Measurements from ENCODE around the gene LNP1.

The LNP1 gene

GRCh38 chr3:100483529-100483928 lies 82.2 kb downstream of the LNP1 start:
- DNase-seq, result no peak

DNA sequence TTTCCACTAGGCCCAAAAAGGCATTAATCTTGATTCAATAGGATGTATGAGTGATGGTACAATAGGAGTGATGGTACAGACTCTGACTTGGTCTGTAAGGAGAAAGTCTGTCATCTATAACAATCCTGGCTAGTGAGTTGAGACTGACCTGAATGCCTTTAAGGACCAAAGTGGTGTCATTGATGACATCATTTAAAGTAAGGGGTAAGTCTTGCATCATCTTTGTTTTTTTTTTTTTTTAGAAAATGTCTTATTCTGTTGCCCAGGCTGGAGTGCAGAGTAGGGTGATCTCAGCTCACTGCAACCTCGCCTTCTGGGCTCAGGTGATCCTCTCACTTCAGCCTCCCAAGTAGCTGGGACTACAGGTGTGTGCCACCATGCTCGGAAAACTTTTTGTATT lies 85.5 kb downstream of the LNP1 start:
- no peak for DNase-seq

GRCh38 chr3:100489118-100489517 lies 87.8 kb downstream of the LNP1 start:
- no peak for DNase-seq

- peak; percentile 89 for DNase-seq
Observed at GRCh38 chr3:100492059-100493006, 91.0 kb downstream of the LNP1 start, which contains the start of gene TMEM45A. TSS of gene TMEM45A (plus strand) at chr3:100492619. CDS start at chr3:100555212, 62,593 bp downstream.

GRCh38 chr3:100496711-100497261 lies 95.4 kb downstream of the LNP1 start:
- DNase-seq, result no peak

- no peak for DNase-seq
Observed at GRCh38 chr3:100499651-100500050, 98.3 kb downstream of the LNP1 start.

DNA sequence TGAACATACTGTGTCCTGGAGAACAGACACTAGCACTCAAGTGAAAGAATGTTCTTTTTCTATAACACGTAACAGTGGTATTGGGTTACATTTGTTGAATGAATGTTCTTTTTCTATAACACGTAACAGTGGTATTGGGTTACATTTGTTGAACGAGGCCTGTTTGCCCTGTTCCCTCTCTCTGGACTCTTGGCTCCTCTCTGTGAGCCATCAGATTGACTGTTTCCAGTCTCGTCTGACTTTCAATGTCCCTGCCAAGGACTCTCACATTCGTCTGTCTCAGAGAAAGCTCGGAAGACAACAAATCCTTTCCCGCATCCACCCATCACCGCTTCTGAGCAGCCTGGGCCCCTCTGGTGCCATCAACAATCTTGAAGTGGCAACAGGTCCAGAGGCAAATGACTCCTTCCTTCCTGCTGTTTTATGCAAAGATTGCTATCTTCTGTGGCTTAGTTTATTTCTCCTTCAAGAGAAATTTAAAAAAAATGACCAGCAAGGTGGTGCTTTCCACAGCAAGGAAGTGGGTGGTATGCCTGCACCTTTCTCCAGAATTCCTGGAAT lies 99.1 kb downstream of the LNP1 start:
- DNase-seq, result no peak

DNA sequence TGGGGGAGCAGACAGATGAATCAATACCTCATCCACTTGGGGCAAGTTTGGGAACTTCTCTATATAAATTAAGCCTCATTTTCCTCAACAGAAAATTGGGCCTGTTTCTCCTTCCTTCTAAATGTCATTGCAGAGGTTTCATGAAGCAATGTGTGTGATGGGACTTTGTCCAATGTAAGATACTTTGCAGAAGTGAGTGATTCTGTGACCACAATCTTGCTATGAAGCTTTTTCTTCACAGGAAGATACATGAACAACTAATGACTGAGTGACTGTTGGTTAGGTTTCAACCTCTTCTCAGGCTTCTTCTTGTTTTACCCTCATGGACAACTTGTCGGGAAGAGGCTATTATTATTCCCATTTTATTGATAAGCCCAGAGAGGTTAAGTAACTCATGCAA lies 102.1 kb downstream of the LNP1 start:
- DNase-seq, result no peak

Measured in stimulated activated CD8-positive, alpha-beta memory T cell treated with anti-CD3 and anti-CD28 coated beads, Interleukin-4, amount 100 ng/mL, for 48 hours (primary cell).